Mammary epithelial cell (primary cell): ENCODE measurements around the gene HTT.

Source experiments
- CTCF ChIP-seq, 2 donors: IDR thresholded peaks in 1 of 2; conservative IDR thresholded peaks in 1 of 2; 2 replicates each; pipeline ENCODE4 v1.5.1; 2011 to 2012; ENCODE audit warnings: inconsistent platforms in 2 of 2, low read length in 2 of 2, mild to moderate bottlenecking in 2 of 2, control low read depth in 1 of 2, low read depth in 1 of 2; ENCODE audit not compliant: insufficient read depth in 1 of 2; ENCODE audit errors: extremely low read depth in 1 of 2
- EZH2 ChIP-seq: IDR thresholded peaks from 2 replicates; pipeline ENCODE4 v1.6.1; 2012; ENCODE audit warnings: low read length, inconsistent platforms, borderline replicate concordance

DNA sequence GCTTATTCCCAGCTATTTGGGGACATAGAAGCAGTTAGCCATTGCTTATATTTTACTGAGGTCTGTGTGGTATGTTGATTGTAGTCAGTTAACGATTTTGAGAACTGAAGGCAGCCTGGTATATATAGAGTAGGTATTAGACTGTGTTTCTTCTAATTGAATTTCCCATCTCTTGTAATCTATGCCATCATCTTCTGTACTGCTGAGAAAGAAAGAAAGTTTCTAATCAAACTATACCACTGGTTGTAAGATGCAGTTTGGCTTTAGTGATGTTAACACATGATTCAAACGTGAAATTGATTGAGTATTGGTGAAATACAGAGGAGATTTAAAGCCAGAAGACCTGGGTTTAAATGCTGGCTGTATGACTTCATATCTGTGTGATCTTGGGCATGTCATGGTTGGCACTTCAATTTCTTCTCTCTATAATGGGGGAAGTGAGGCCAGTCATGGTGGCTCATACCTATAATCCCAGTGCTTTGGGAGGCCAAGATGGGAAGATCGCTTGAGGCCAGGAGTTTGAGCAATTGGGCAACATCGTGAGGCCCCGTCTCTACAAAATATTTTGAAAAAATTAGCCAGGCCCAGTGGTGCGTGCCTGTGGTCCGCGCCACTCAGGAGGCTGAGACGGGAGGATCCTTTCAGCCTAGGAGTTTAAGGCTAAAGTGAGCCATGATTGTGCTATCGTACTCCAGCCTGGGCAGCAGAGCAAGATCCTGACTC lies 11.6 kb downstream of the HTT start:
- no peak for TF ChIP-seq CTCF (conservative IDR thresholded peaks at IDR 0.05 in 1 of 2, IDR thresholded peaks at IDR 0.05 in 1 of 2; ENCODE audit: extremely low read depth in 1 of 2, insufficient read depth in 1 of 2, low read depth in 1 of 2, low read length in 2 of 2)
- no peak for TF ChIP-seq EZH2
